Spleen (tissue), 7 donors: ENCODE results near the gene NEDD4L.

ENCODE experiments used
- CTCF ChIP-seq, 11 experiments: fragments of 200-600 bp in 7 of 11; fragments of 450-650 bp in 4 of 11; sonication (generic) in 4 of 11; IDR thresholded peaks in 8 of 11; conservative IDR thresholded peaks in 3 of 11; 1 replicate in 7 of 11; 2 replicates in 4 of 11; pipeline versions ENCODE4 v1.4.0 to v1.8.0; 2016 to 2021; ENCODE audit warnings: antibody characterized with exemption in 11 of 11, inconsistent platforms in 4 of 11, mild to moderate bottlenecking in 1 of 11
- POLR2A ChIP-seq, 3 donors: fragments of 450-650 bp; IDR thresholded peaks; one replicate each; pipeline ENCODE4 v1.5.1; 2017; ENCODE audit warnings: antibody characterized with exemption in 3 of 3, mild to moderate bottlenecking in 1 of 3
- POLR2AphosphoS5 ChIP-seq, 3 donors: sonication (generic); formaldehyde crosslinking; IDR thresholded peaks; one replicate each; pipeline ENCODE4 v1.5.1; 2017; ENCODE audit warnings: antibody characterized with exemption in 3 of 3
- donor health status: DM: no; HTN: no; CAD: no; lungs with moderate emphysema.
- donor health status: DM: no; HTN: no; CAD: no.
- donor health status: DM: no; HTN: no; CAD: no.

DNA sequence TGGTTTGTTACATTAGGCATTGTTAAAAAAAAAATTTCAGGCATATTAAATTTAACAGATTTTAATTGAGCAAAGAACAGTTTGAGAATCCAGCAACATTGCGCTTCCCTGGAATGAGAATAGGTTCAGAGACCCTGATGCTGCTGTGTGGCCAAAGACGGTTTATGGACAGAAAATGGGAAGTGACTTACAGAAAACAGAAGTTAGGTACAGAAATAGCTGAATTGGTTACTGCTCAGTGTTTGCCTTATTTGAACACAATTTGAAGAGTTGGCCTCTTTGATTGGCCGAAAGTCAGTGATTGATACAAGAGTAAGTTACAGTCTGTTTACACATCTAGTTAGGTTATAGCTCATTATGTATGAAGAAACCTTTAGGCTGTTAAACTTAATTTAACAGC, 6.0 kb upstream of the NEDD4L start:
- no peak for TF ChIP-seq CTCF (IDR thresholded peaks at IDR 0.05 in 8 of 11, conservative IDR thresholded peaks at IDR 0.05 in 3 of 11)
- no peak for TF ChIP-seq POLR2A (IDR thresholded peaks at IDR 0.05)
- no peak for TF ChIP-seq POLR2AphosphoS5 (IDR thresholded peaks at IDR 0.05)
